Measurements from ENCODE around the gene TTC28.

The TTC28 gene

GRCh38 chr22:28442264-28442710 lies 237.4 kb downstream of the TTC28 start (continued):
- TF ChIP-seq SP2 (tag by site-specific recombination; IDR thresholded peaks at IDR 0.05) (no peak), KLF8 (tag by site-specific recombination; IDR thresholded peaks at IDR 0.05) (0 out of 2 replicates have a peak, but pooled peaks have one; percentile 25), ZNF324 (tag by site-specific recombination; IDR thresholded peaks at IDR 0.05) (no peak), ZNF24 (tag by site-specific recombination; IDR thresholded peaks at IDR 0.05) (no peak), ZNF514 (tag by site-specific recombination; IDR thresholded peaks at IDR 0.05) (no peak), ZNF280C (tag by site-specific recombination; IDR thresholded peaks at IDR 0.05) (no peak), CTCF (tag by site-specific recombination; IDR thresholded peaks at IDR 0.05) (peak; percentile 89), ZNF488 (tag by site-specific recombination; IDR thresholded peaks at IDR 0.05) (no peak), ZNF518A (tag by site-specific recombination; conservative IDR thresholded peaks at IDR 0.05; ENCODE audit: low read depth) (no peak), ZNF423 (tag by site-specific recombination; IDR thresholded peaks at IDR 0.05) (no peak; the same call in 1 of the 2 replicates), ZNF426 (tag by site-specific recombination; IDR thresholded peaks at IDR 0.05) (no peak), ZBTB11 (tag by site-specific recombination; conservative IDR thresholded peaks at IDR 0.05; ENCODE audit: low read depth) (peak; percentile 41), ZNF26 (tag by site-specific recombination; IDR thresholded peaks at IDR 0.05) (no peak), ZBTB20 (tag by site-specific recombination; IDR thresholded peaks at IDR 0.05) (peak; percentile 97), ZNF449 (tag by site-specific recombination; IDR thresholded peaks at IDR 0.05) (no peak), ZNF623 (tag by site-specific recombination; IDR thresholded peaks at IDR 0.05) (no peak), ZIC2 (tag by site-specific recombination; IDR thresholded peaks at IDR 0.05) (peak; percentile 85), ZNF10 (tag by site-specific recombination; IDR thresholded peaks at IDR 0.05) (no peak), ZNF747 (tag by site-specific recombination; IDR thresholded peaks at IDR 0.05) (no peak), ZEB2 (tag by site-specific recombination; IDR thresholded peaks at IDR 0.05) (peak; percentile 72), ZNF560 (tag by site-specific recombination; IDR thresholded peaks at IDR 0.05; ENCODE audit: borderline replicate concordance) (no peak), BCL11A (tag by site-specific recombination; IDR thresholded peaks at IDR 0.05; ENCODE audit: low read depth) (no peak), MZF1 (tag by site-specific recombination; IDR thresholded peaks at IDR 0.05; ENCODE audit: borderline replicate concordance) (no peak), ZNF155 (tag by site-specific recombination; IDR thresholded peaks at IDR 0.05) (no peak)

Data from HEK293 (cell line).